Astrocyte of the spinal cord (primary cell): ENCODE data around the gene LRRC47.

Experiments used
- DNase-seq: peaks from one replicate; pipeline ENCODE4 v3.0.0; 2011; ENCODE audit warnings: low read depth, low spot score
- H3K4me3 ChIP-seq: 2 replicates; pipeline ENCODE4 v1.5.1; 2011; ENCODE audit warnings: low read depth, mild to moderate bottlenecking, low read length, moderate library complexity
- in situ Hi-C: cut with HindIII; loops from 2 replicates; pipeline ENCODE4 v1.10.0; 2017; ENCODE audit warnings: low sequenced_read_pairs
- TF ChIP-seq, protein P1 (sequence below): IDR thresholded peaks from 2 replicates; pipeline ENCODE4 v1.5.1; 2012; ENCODE audit warnings: low read depth, mild to moderate bottlenecking, low read length, inconsistent platforms

LRRC47 gene

DNA sequence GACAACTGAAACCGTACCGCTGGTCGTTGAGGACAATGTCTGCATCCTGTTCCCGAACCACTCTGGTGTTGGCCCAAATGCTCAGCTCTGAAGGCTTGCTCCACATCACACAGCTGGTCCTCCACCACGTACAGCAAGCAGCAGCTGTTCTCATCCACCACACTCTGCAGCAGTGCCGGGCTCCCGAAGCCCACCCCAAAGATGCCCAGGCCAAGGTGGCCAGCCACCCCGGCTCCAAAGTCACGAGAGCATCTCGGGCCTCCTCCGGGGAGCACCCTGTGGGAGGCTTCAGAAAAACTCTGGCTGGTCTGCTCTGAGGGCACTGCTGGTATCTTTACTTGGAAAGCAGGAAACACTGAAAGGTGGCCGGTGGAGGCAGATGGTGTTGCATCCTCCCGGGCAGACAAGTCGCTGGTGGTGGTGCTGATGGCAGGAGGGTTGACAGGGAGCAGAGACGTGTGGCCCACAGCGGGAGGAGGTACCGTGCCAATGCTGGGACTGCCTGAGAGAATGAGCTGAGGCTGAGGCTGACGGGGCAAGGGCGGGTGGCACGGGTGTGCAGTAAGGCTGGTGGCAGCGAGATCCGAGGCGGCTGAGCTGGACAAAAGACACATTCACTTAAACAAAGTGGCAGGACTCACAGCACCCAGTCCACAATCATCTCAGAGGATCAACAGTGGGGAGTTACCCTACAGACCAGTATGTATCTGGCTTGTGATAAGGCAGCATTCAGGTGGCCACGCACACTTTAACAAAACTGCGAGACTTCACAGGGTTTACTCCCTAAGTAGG lies 50.5 kb downstream of the LRRC47 start:
- no peak overlapping the region for H3K4me3 ChIP-seq
- no peak for DNase-seq
- TF ChIP-seq, protein P1, sequence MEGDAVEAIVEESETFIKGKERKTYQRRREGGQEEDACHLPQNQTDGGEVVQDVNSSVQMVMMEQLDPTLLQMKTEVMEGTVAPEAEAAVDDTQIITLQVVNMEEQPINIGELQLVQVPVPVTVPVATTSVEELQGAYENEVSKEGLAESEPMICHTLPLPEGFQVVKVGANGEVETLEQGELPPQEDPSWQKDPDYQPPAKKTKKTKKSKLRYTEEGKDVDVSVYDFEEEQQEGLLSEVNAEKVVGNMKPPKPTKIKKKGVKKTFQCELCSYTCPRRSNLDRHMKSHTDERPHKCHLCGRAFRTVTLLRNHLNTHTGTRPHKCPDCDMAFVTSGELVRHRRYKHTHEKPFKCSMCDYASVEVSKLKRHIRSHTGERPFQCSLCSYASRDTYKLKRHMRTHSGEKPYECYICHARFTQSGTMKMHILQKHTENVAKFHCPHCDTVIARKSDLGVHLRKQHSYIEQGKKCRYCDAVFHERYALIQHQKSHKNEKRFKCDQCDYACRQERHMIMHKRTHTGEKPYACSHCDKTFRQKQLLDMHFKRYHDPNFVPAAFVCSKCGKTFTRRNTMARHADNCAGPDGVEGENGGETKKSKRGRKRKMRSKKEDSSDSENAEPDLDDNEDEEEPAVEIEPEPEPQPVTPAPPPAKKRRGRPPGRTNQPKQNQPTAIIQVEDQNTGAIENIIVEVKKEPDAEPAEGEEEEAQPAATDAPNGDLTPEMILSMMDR = no peak
- in situ Hi-C loops = no loop called here

DNA sequence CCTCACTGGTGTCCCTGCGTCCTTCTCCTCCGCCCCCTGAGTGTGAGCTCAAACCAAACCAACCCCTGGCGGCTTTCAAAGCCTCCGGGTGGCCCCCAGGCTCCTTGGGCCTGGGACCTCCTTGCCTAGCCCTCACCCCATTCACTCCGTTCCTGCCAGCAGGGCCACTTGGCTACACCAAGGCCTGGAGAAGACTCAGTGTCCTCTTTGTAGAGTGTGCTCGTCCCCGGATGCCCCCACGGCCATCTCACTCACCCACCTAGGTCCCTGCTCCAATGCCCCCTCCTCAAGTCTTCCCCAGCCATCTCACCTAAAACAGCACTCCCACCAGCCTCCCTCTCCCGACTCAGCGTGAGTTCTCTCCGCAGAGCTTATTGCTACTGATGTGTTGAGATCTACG lies 51.2 kb downstream of the LRRC47 start:
- TF ChIP-seq, protein P1 = no peak
- no peak overlapping the region for H3K4me3 ChIP-seq
- in situ Hi-C loops = no loop called here
- no peak for DNase-seq

DNA sequence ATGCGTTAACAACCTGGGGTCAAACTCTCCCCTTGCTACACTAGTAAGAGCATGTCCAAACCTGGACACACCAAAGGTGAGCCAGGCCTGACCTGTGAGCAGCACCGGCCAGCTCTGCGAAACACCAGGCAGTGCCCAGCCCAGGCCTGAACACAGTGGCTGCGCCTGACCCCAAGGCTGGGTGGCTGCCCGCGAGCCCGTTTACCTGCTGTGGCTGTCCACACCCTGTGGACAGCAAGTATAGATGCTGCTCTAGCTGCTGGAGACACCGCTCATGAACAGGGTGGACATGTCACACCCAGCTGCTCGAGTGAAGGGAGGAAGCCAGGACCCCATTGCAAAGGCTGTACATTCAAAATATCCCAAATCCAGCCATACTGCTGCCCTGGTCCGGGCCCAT lies 51.7 kb downstream of the LRRC47 start:
- no peak overlapping the region for H3K4me3 ChIP-seq
- TF ChIP-seq, protein P1 = no peak
- in situ Hi-C loops = no loop called here
- no peak for DNase-seq

- no peak overlapping the region for H3K4me3 ChIP-seq
- DNase-seq = no peak
- TF ChIP-seq, protein P1 = no peak
- in situ Hi-C loops = no loop called here
Measured at GRCh38 chr1:3743826-3744225, 52.5 kb downstream of the LRRC47 start.

DNA sequence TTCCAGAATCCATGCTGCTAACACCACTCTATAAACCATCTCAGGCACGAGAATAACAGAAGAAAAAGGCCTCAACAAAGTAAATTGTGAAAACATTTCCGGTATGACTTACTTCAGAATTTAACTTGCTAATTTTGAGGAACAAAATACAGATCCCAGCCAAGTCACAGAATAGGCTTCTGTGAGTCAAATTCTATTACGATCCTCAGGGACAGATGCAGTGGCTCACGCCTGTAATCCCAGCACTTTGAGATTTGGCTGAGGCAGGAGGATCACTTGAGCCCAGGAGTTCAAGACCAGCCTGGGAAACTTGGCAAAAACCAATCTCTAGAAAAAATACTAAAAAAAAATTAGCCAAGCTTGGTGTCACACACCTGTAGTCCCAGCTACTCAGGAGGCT lies 52.9 kb downstream of the LRRC47 start:
- TF ChIP-seq, protein P1 = no peak
- no peak overlapping the region for H3K4me3 ChIP-seq
- in situ Hi-C loops = no loop called here
- no peak for DNase-seq

- TF ChIP-seq, protein P1 = no peak
- in situ Hi-C loops = no loop called here
- no peak overlapping the region for H3K4me3 ChIP-seq
- DNase-seq = no peak
Measured at GRCh38 chr1:3742439-3743298, 53.6 kb downstream of the LRRC47 start.
